Measurements from ENCODE around the gene FAAH. TPM values are rescaled to one million over a fixed set of nuclear protein-coding genes. Genes with fewer than 3 reads are reported as not detected.

The FAAH gene
- total RNA-seq, 1 experiment from 2014 or later = 12.6 TPM

DNA sequence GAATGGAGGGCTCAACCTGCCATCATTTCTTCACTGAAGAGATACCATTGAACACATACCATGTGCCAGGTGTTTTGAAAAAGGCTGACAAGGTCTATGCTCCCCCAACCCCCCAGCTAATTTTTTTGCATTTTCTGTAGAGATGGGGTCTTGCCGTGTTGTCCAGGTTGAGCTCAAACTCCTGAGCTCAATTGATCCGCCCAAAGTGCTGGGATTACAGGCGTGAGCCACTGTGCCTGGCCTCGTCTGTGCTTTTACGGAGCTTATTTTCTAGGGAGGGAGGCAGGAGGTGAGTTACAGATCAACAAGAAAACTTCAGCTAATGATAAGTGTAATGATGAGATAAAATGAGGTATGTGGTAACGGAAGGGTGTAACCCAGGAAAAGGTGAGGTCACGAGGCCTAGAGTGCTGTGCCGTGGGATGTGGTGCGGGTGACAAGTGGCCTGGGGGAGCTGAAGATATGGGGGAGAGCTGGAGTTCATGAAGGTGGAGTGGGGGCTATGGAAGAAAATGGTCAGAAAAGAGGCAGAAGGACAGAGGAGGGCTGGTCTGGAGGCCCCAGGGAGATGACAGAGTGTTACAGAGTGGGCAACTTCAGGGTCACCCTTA, 28.2 kb downstream of the FAAH start:
- Histone ChIP-seq H3K27me3 (ENCODE audit: control insufficient read depth, insufficient read depth, low read length) (no peaks in the 10 kb centered on the region), H3K4me3 (ENCODE audit: insufficient read depth, low read depth, low read length) (no peak overlapping the region), H3K36me3 (replicated peaks; ENCODE audit: control insufficient read depth, insufficient read depth, low read length) (no peaks in the 10 kb centered on the region)
- DNase-seq = no peak

DNA sequence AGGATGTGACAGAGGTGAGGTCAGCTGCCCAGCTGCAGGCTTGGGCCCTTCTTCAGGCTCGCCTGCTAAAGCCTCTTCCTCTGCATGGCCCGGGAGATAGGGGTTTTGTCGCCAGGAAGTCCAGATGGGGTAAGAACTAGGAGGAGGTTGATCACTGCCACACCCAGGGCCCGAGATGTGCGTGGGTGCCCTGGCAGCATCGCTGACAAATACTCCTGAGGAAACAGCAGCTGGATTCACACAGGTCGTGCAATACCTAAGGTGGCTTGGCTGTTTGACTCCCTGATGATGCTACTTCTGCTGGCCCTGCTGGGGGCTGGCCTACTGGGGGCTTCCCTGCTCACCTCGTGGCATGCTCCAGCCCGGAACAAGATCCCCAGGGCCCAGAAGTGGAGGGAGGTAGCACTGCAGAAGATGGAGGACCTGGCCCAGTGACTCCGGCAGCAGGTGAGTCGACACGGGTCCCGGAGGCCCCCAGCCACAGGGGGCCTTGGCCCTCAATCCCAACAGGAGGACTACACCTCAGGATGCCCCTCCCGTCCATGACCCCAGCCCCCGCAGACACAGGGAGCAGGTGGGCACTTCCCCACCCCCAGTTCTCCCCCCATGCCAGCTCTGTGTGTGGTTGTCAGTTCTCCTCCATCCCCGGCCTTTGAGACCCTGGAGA, 29.6 kb downstream of the FAAH start:
- no peak for DNase-seq

GRCh38 chr1:46424730-46425129, 30.6 kb downstream of the FAAH start:
- no peak overlapping the region for H3K4me3 ChIP-seq (ENCODE audit: insufficient read depth, low read depth, low read length)
- no peak for DNase-seq

More for the DNA sequence above, 29.6 kb downstream of the FAAH start:
- Histone ChIP-seq H3K4me3 (ENCODE audit: insufficient read depth, low read depth, low read length) (no peak overlapping the region), H3K27me3 (ENCODE audit: control insufficient read depth, insufficient read depth, low read length) (no peaks in the 10 kb centered on the region), H3K36me3 (replicated peaks; ENCODE audit: control insufficient read depth, insufficient read depth, low read length) (no peaks in the 10 kb centered on the region)

GRCh38 chr1:46425726-46426125, 31.6 kb downstream of the FAAH start:
- Histone ChIP-seq H3K36me3 (replicated peaks; ENCODE audit: control insufficient read depth, insufficient read depth, low read length) (no peaks in the 10 kb centered on the region), H3K27me3 (ENCODE audit: control insufficient read depth, insufficient read depth, low read length) (no peaks in the 10 kb centered on the region), H3K4me3 (ENCODE audit: insufficient read depth, low read depth, low read length) (no peak overlapping the region)
- no peak for DNase-seq

More at GRCh38 chr1:46424730-46425129, 30.6 kb downstream of the FAAH start:
- Histone ChIP-seq H3K36me3 (replicated peaks; ENCODE audit: control insufficient read depth, insufficient read depth, low read length) (no peaks in the 10 kb centered on the region), H3K27me3 (ENCODE audit: control insufficient read depth, insufficient read depth, low read length) (no peaks in the 10 kb centered on the region)

GRCh38 chr1:46427541-46427940, 33.4 kb downstream of the FAAH start:
- DNase-seq = no peak
- no peak overlapping the region for H3K4me3 ChIP-seq (ENCODE audit: insufficient read depth, low read depth, low read length)
- H3K36me3 ChIP-seq (replicated peaks; ENCODE audit: control insufficient read depth, insufficient read depth, low read length) = no peaks in the 10 kb centered on the region
- H3K27me3 ChIP-seq (ENCODE audit: control insufficient read depth, insufficient read depth, low read length) = no peaks in the 10 kb centered on the region

- no peaks in the 10 kb centered on the region for H3K36me3 ChIP-seq (replicated peaks; ENCODE audit: control insufficient read depth, insufficient read depth, low read length)
- no peaks in the 10 kb centered on the region; the same call in 1 of the 2 replicates for H3K27me3 ChIP-seq (ENCODE audit: control insufficient read depth, insufficient read depth, low read length)
- no peak for DNase-seq
- no peak overlapping the region for H3K4me3 ChIP-seq (ENCODE audit: insufficient read depth, low read depth, low read length)
Measured at GRCh38 chr1:46429436-46429835, 35.3 kb downstream of the FAAH start.

DNA sequence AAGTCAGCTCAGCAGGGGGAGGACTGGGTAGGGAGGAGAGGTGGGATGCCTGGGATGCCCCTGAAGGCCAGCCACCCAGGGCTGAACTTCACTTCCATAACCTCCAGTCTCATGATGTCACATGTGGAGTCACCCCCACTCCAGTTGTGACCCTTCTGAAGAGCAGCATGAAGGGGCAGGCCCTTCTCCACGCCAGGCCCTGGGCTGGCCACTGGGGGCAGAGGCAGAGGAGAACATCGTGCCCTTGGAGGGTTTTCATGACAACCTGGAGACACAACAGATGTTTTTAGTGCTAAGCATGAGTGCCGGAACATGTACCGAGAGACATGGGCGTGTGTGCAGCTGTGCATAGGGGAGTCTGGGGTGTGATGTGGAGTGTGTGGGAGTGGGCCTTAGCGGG, 37.6 kb downstream of the FAAH start:
- Histone ChIP-seq H3K27me3 (ENCODE audit: control insufficient read depth, insufficient read depth, low read length) (peaks cover 3% of the 10 kb centered on the region; the same call in 1 of the 2 replicates), H3K4me3 (ENCODE audit: insufficient read depth, low read depth, low read length) (no peak overlapping the region), H3K36me3 (replicated peaks; ENCODE audit: control insufficient read depth, insufficient read depth, low read length) (no peaks in the 10 kb centered on the region)
- DNase-seq = no peak

GRCh38 chr1:46432781-46433327, 38.7 kb downstream of the FAAH start:
- H3K27me3 ChIP-seq (ENCODE audit: control insufficient read depth, insufficient read depth, low read length) = peaks cover 4% of the 10 kb centered on the region; the same call in 1 of the 2 replicates
- H3K36me3 ChIP-seq (replicated peaks; ENCODE audit: control insufficient read depth, insufficient read depth, low read length) = no peaks in the 10 kb centered on the region
- DNase-seq = no peak
- no peak overlapping the region for H3K4me3 ChIP-seq (ENCODE audit: insufficient read depth, low read depth, low read length)

GRCh38 chr1:46434358-46434757, 40.2 kb downstream of the FAAH start:
- DNase-seq = no peak
- Histone ChIP-seq H3K36me3 (replicated peaks; ENCODE audit: control insufficient read depth, insufficient read depth, low read length) (no peaks in the 10 kb centered on the region), H3K27me3 (ENCODE audit: control insufficient read depth, insufficient read depth, low read length) (peaks cover 4% of the 10 kb centered on the region; the same call in 1 of the 2 replicates), H3K4me3 (ENCODE audit: insufficient read depth, low read depth, low read length) (no peak overlapping the region)

- Histone ChIP-seq H3K27me3 (ENCODE audit: control insufficient read depth, insufficient read depth, low read length) (peaks cover 4% of the 10 kb centered on the region; the same call in 1 of the 2 replicates), H3K36me3 (replicated peaks; ENCODE audit: control insufficient read depth, insufficient read depth, low read length) (no peaks in the 10 kb centered on the region), H3K4me3 (ENCODE audit: insufficient read depth, low read depth, low read length) (no peak overlapping the region)
- no peak for DNase-seq
Measured at GRCh38 chr1:46436844-46437243, 42.7 kb downstream of the FAAH start.

DNA sequence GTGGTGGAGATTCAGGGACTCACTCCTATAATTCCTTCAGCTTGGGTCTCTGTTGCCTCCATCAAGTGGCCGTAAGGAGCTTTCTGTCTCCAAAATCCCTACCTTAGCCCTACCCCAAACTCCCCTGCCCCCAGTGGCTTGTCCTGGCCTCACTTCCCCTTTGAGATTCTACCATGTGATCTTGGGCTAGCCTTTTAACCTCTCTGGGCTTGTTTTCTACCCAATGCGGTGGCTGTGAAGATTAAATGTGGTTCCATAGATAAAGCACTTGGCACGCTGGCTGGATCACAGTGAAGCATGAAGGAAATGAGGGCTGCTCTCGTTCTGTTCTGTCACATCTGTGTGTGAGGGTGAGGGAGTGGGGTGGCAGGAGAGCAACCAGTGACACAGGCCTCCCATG, 43.6 kb downstream of the FAAH start:
- no peaks in the 10 kb centered on the region for H3K36me3 ChIP-seq (replicated peaks; ENCODE audit: control insufficient read depth, insufficient read depth, low read length)
- DNase-seq = no peak
- H3K4me3 ChIP-seq (ENCODE audit: insufficient read depth, low read depth, low read length) = no peak overlapping the region
- H3K27me3 ChIP-seq (ENCODE audit: control insufficient read depth, insufficient read depth, low read length) = peaks cover 4% of the 10 kb centered on the region; the same call in 1 of the 2 replicates

DNA sequence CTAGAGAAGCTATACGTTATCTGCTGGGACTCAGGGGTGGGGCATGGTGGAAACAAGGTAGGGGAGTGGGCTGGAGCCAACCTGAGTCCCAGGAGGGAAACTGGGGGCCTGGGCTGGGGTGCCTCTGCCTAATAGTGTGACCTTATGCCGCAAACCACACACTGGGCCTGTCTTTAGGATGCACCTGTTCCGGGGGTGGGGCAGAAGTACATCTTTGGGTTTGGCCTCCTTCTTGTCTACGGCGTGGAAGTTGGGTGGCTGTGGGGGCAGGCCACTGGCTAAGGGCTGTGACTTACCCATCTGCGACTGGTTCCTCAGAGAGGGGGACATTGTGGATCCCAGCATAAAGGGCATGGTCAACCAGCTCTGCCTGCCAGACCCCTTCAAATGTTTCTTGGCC, 44.2 kb downstream of the FAAH start:
- H3K4me3 ChIP-seq (ENCODE audit: insufficient read depth, low read depth, low read length) = no peak overlapping the region
- peaks cover 4% of the 10 kb centered on the region; the same call in 1 of the 2 replicates for H3K27me3 ChIP-seq (ENCODE audit: control insufficient read depth, insufficient read depth, low read length)
- DNase-seq = no peak
- H3K36me3 ChIP-seq (replicated peaks; ENCODE audit: control insufficient read depth, insufficient read depth, low read length) = no peaks in the 10 kb centered on the region

DNA sequence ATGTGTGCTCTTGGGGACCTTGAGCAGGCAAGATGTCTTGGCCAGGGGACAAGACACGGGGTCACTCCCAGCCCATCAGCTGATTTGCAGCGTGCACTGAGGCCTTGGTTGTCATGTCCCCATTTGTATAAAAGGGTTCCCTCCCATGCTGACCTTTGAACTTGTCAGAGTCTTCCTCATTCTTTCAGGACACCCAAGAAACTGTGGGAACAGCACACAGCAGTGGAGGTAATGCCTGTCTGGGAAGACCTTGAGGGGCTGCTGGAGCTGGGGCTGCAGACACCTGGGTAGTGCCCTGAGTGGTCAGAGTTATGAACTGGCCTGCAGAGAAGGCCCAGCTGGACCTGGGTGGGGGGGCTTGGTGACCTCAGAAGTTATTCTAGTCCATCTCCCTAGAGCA, 46.4 kb downstream of the FAAH start:
- no peak for DNase-seq
- Histone ChIP-seq H3K4me3 (ENCODE audit: insufficient read depth, low read depth, low read length) (no peak overlapping the region), H3K36me3 (replicated peaks; ENCODE audit: control insufficient read depth, insufficient read depth, low read length) (no peaks in the 10 kb centered on the region), H3K27me3 (ENCODE audit: control insufficient read depth, insufficient read depth, low read length) (peaks cover 10% of the 10 kb centered on the region)

GRCh38 chr1:46442317-46443161, 48.4 kb downstream of the FAAH start:
- Histone ChIP-seq H3K4me3 (ENCODE audit: insufficient read depth, low read depth, low read length) (peak overlapping the region; percentile 59), H3K27me3 (ENCODE audit: control insufficient read depth, insufficient read depth, low read length) (peaks cover 19% of the 10 kb centered on the region), H3K36me3 (replicated peaks; ENCODE audit: control insufficient read depth, insufficient read depth, low read length) (no peaks in the 10 kb centered on the region)
- peak; percentile 86 for DNase-seq
